Lower lobe of right lung (tissue), 2 donors: Measurements from ENCODE around the gene KCNA3. TPM values are rescaled to one million over a fixed set of nuclear protein-coding genes. Genes with fewer than 3 reads are reported as not detected.
"Not testable (repeated sequence)": the region's sequence is repeated elsewhere in the genome, so short reads cannot be mapped to it uniquely, and the experiment has no call there.

Experiments used
- ATAC-seq, 2 donors: fragments of 200-7000 bp; cut with Tn5 transposase; one replicate each; pipeline ENCODE4 v1.9.1; 2020 to 2022; ENCODE audit warnings: mild to moderate bottlenecking in 2 of 2, moderate library complexity in 2 of 2
- DNase-seq: peaks from one replicate; pipeline ENCODE4 v3.0.0-alpha.2; 2020
- H3K27ac ChIP-seq: fragments of 200-600 bp; one replicate; pipeline ENCODE4 v1.8.0; 2022
- H3K27me3 ChIP-seq: fragments of 200-600 bp; one replicate; pipeline ENCODE4 v1.8.0; 2022; ENCODE audit warnings: low read depth
- H3K36me3 ChIP-seq: fragments of 200-600 bp; one replicate; pipeline ENCODE4 v1.8.0; 2022; ENCODE audit warnings: mild to moderate bottlenecking
- H3K4me1 ChIP-seq: fragments of 200-600 bp; one replicate; pipeline ENCODE4 v1.8.0; 2022
- H3K4me3 ChIP-seq: fragments of 200-600 bp; one replicate; pipeline ENCODE4 v1.8.0; 2022; ENCODE audit warnings: mild to moderate bottlenecking
- H3K9me3 ChIP-seq: fragments of 200-600 bp; one replicate; pipeline ENCODE4 v1.8.0; 2022
- intact Hi-C: fragments of 100-400 bp; cut with DNase I; formaldehyde crosslinking; loops from one replicate; pipeline ENCODE4 v1.11.0; 2022
- total RNA-seq: library from RNA; stranded (reverse); fragmentation: NEBNext Ultra II Directional; extraction: Animal tissue kit (Norgen Biotek cat#: 25700); gene quantifications from one replicate; pipeline ENCODE4 v1.2.1, GENCODE V29; 2021
- TF ChIP-seq, protein P1 (sequence below): fragments of 200-600 bp; IDR thresholded peaks from one replicate; pipeline ENCODE4 v1.8.0; 2022; ENCODE audit warnings: antibody characterized with exemption, mild to moderate bottlenecking
- donor health status: DM: no; HTN: yes; CAD: no; lungs with severe emphysema.

KCNA3 gene
- total RNA-seq, 1 donor from 2014 or later, result 19.4 TPM

DNA sequence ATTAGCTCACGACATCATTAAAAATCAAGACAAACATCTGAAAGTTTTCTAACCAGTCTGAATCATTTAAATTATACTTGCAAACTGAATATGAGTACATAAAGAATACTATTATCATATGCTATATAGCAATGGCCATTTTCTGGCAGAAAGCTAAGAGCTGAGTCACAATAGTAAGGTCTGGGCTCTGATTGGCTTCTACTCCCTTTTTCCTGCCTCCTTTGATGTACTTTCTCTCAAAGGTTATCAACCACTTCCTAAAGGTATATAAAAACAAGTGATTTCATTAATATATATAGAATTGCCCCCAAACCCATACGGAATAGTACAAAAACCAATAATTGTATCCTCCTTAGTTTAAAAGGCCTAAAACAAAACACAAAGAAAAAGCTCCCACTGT lies 7.0 kb downstream of the KCNA3 start:
- intact Hi-C loops, result no loop called here
- Histone ChIP-seq H3K4me3 (no peak overlapping the region), H3K27me3 (peaks cover 8% of the 10 kb centered on the region), H3K4me1 (peaks cover 12% of the 10 kb centered on the region), H3K36me3 (no peaks in the 10 kb centered on the region), H3K27ac (no peak overlapping the region), H3K9me3 (no peaks in the 10 kb centered on the region)
- no peak for ATAC-seq
- no peak for DNase-seq
- TF ChIP-seq, protein P1, sequence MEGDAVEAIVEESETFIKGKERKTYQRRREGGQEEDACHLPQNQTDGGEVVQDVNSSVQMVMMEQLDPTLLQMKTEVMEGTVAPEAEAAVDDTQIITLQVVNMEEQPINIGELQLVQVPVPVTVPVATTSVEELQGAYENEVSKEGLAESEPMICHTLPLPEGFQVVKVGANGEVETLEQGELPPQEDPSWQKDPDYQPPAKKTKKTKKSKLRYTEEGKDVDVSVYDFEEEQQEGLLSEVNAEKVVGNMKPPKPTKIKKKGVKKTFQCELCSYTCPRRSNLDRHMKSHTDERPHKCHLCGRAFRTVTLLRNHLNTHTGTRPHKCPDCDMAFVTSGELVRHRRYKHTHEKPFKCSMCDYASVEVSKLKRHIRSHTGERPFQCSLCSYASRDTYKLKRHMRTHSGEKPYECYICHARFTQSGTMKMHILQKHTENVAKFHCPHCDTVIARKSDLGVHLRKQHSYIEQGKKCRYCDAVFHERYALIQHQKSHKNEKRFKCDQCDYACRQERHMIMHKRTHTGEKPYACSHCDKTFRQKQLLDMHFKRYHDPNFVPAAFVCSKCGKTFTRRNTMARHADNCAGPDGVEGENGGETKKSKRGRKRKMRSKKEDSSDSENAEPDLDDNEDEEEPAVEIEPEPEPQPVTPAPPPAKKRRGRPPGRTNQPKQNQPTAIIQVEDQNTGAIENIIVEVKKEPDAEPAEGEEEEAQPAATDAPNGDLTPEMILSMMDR, result no peak

DNA sequence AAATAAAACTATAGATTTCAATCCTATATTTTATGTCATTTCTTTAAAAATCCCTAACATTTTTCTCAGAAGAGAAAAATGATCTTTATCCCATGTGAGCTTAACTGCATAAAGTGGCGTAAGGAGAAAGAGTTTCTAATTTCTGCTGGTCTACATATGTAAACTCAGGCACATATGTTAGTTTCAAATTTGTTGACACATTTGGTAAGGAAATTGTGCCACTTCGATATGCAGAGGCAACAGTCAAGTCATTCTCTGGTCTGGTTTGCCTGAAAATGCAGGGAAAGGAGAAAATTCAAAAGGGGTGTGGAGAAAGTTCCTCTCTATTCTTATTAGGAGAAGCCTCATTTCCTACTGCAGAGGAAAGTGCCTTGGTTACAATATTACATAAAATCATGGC lies 11.5 kb downstream of the KCNA3 start:
- Histone ChIP-seq H3K27ac (no peak overlapping the region), H3K36me3 (peaks cover 6% of the 10 kb centered on the region), H3K4me1 (peaks cover 7% of the 10 kb centered on the region), H3K4me3 (no peak overlapping the region), H3K9me3 (no peaks in the 10 kb centered on the region), H3K27me3 (no peaks in the 10 kb centered on the region)
- intact Hi-C loops, result no loop called here
- TF ChIP-seq, protein P1, result no peak
- DNase-seq, result no peak
- no peak for ATAC-seq

DNA sequence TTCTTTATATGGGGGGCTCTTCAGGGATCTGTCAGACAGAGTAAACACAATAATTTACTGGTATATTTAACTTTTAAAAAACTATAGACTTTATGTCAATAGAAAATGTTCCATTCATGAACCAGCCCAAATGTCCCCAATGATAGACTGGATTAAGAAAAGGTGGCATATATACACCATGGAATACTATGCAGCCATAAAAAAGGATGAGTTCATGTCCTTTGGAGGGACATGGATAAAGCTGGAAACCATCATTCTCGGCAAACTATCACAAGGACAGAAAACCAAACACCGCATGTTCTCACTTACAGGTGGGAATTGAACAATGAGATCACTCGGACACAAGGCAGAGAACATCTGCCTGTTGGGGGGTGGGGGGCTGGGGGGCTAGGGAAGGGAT lies 15.2 kb downstream of the KCNA3 start:
- H3K4me3 ChIP-seq, intact Hi-C loops, ATAC-seq, H3K36me3 ChIP-seq, H3K27me3 ChIP-seq, DNase-seq, H3K9me3 ChIP-seq, H3K27ac ChIP-seq, H3K4me1 ChIP-seq: not testable (repeated sequence)

DNA sequence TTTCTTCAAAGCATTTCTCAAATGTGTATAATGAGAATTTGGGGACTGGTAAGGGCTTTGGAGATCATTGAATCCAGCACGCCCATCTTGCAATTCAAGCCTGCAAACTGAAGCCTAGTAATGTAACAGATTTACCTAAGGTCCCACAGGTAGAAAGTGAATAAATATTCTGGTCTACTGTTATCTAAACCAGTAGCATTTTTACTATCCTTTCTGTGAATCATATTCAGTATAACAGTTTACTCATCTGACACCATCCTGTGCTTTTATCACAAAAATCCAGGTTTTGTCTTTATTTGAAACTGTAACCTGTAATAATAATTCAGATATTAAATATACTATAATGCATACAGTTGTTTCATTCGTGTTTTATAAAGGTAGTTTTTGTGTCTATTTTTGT lies 17.4 kb downstream of the KCNA3 start:
- ATAC-seq (no peak), DNase-seq (no peak)
- TF ChIP-seq, protein P1, result no peak
- Histone ChIP-seq H3K36me3 (peaks cover 6% of the 10 kb centered on the region), H3K27ac (no peak overlapping the region), H3K27me3 (no peaks in the 10 kb centered on the region), H3K4me1 (no peaks in the 10 kb centered on the region), H3K4me3 (no peak overlapping the region), H3K9me3 (no peaks in the 10 kb centered on the region)
- intact Hi-C loops, result no loop called here

DNA sequence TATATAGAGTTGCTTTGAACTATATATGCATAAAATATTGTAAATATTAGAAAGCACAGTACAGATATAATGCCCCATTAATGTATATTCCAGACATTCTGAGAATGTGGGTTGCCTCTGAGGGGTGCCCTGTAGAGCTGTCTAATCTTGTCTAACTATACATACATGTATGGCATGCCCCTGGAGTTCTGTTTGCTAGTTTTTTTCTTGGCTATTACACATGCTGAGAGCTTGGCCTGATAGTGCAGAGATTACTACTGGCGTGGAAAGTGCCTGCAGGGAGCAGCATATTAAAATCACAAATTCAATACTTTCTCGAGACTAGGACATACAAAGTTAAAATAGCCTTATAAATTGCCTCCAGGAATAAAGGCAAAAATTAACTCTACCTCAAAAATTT lies 24.1 kb downstream of the KCNA3 start:
- Histone ChIP-seq H3K36me3 (no peaks in the 10 kb centered on the region), H3K27me3 (no peaks in the 10 kb centered on the region), H3K9me3 (no peaks in the 10 kb centered on the region), H3K4me3 (no peak overlapping the region), H3K4me1 (peaks cover 31% of the 10 kb centered on the region), H3K27ac (no peak overlapping the region)
- DNase-seq (no peak), ATAC-seq (no peak)
- TF ChIP-seq, protein P1, result no peak
- intact Hi-C loops, result no loop called here

DNA sequence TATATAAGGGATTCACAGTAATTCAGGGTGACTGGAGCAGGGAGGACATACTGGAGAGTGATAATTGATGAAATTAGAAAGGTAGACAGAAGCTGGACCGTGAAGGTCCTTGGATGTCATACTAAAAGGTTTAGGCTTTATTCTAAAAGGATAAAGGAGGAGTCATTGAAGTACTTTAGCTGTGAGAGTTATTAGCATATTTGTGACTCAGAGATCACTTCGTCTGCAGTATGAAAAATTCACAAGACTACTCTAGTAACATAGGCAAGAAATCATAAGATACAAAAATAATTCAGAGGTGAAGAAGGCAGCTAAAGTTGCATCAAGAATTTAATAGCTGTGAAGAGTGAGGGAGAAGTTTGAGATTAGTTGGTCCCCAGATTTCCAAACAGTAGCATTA lies 26.3 kb downstream of the KCNA3 start:
- peaks cover 53% of the 10 kb centered on the region for H3K4me1 ChIP-seq
- H3K27ac ChIP-seq, result no peak overlapping the region
- intact Hi-C loops, result no loop called here

More for the DNA sequence above, 26.3 kb downstream of the KCNA3 start:
- Histone ChIP-seq H3K36me3 (no peaks in the 10 kb centered on the region), H3K4me3 (no peak overlapping the region), H3K9me3 (no peaks in the 10 kb centered on the region), H3K27me3 (no peaks in the 10 kb centered on the region)
- ATAC-seq, result no peak
- DNase-seq, result no peak
- TF ChIP-seq, protein P1, result no peak
